Measurements from ENCODE around the gene AQP10. TPM values are rescaled to one million over a fixed set of nuclear protein-coding genes. Genes with fewer than 3 reads are reported as not detected.
"Not testable (repeated sequence)": the region's sequence is repeated elsewhere in the genome, so short reads cannot be mapped to it uniquely, and the experiment has no call there.

AQP10 gene
- total RNA-seq, 5 donors from 2014 or later (not counting 1 experiment from before 2014, with no cell fraction given) = not detected

DNA sequence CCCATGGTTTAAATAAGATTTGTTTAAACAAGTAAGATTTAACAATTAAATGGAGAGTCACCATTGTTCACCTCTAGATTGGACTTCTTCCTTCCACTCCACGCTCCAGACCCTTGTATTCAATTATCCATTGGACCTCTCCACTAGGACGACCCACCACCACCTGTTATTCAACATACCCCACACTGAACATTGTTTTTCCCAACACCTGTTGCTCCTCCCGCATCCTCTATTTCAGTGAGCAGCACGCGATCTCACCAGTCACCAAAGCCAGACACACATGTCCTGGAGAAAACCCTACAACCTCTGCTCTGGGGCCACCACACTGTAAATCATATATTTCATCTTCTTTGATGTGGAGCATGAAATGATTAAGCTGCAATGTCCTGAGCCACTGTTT lies 33.1 kb downstream of the AQP10 start:
- Mint-ChIP-seq H3K27me3 (no peaks in the 10 kb centered on the region), H3K4me1 (peaks cover 30 to 47% (median 36%) of the 10 kb centered on the region in 3 donors), H3K9me3 (no peaks in the 10 kb centered on the region), H3K27ac (peak overlapping the region; percentile 92 to 96), H3K4me3 (peak overlapping the region; percentile 88 to 99 (median 91)), H3K36me3 (peaks cover 7% of the 10 kb centered on the region)
- no peak overlapping the region for H3K27ac ChIP-seq (ENCODE audit: low read length)
- WGBS (ENCODE audit: insufficient coverage) = 87% methylated on average over 5 of the region's 5 CpGs
- ATAC-seq (replicated peaks in 1 of 4) (no peak), DNase-seq (no peak)
- peaks cover 10 to 46% of the 10 kb centered on the region in 2 experiments for H3K4me1 ChIP-seq (ENCODE audit: control insufficient read depth in 1 of 2, extremely low read depth in 1 of 2, insufficient read depth in 2 of 2, low read length in 2 of 2)
- H3K27me3 ChIP-seq (replicated peaks in 1 of 2; ENCODE audit: control insufficient read depth in 2 of 2, extremely low read depth in 1 of 2, insufficient read depth in 2 of 2, low read length in 1 of 2) = peaks cover 0 to 6% of the 10 kb centered on the region in 2 experiments
- ChIA-PET CTCF (interaction anchor here (0.5 to 1.1 kb wide), 5 partner anchors 18 to 1389 kb away, joined by 3 to 9 read pairs (median 5); no protein-coding TSS in a partner anchor), POLR2A (no interaction called here)
- H3K4me3 ChIP-seq (ENCODE audit: control insufficient read depth in 1 of 2, extremely low read depth in 1 of 2, low read length in 1 of 2) = no peak overlapping the region
- no peaks in the 10 kb centered on the region for H3K9me3 ChIP-seq
- H3K36me3 ChIP-seq (ENCODE audit: control insufficient read depth in 2 of 2, extremely low read depth in 1 of 2, insufficient read depth in 1 of 2, low read length in 1 of 2) = peaks cover 5 to 15% of the 10 kb centered on the region in 2 donors

DNA sequence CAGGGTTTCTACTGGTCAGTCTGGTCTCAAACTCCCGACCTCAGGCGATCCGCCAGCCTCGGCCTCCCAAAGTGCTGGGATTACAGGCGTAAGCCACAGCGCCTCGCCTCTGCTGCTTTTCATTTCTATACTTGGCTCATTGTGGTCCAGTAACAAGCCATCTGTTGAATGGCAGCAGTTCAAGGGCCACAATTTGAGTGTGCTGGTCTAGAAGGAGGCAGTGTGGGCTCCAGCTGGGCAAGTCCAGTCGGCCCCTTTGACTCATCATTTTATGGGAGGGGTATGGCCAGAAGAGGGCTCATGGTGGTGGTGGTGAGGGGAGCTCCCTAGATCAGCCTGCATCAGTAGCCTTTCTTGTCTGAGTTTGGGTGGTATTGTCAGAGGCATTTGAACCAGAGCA lies 37.6 kb downstream of the AQP10 start:
- ATAC-seq (replicated peaks in 1 of 4) (no peak), DNase-seq (no peak)
- Histone ChIP-seq H3K27me3 (replicated peaks in 1 of 2; ENCODE audit: control insufficient read depth in 2 of 2, extremely low read depth in 1 of 2, insufficient read depth in 2 of 2, low read length in 1 of 2) (no peaks in the 10 kb centered on the region), H3K36me3 (ENCODE audit: control insufficient read depth in 2 of 2, extremely low read depth in 1 of 2, insufficient read depth in 1 of 2, low read length in 1 of 2) (no peaks in the 10 kb centered on the region), H3K27ac (ENCODE audit: low read length) (no peak overlapping the region), H3K9me3 (no peaks in the 10 kb centered on the region), H3K4me1 (ENCODE audit: control insufficient read depth in 1 of 2, extremely low read depth in 1 of 2, insufficient read depth in 2 of 2, low read length in 2 of 2) (peaks cover 3 to 12% of the 10 kb centered on the region in 2 experiments), H3K4me3 (ENCODE audit: control insufficient read depth in 1 of 2, extremely low read depth in 1 of 2, low read length in 1 of 2) (no peak overlapping the region)
- WGBS (ENCODE audit: insufficient coverage) = 93% methylated on average over 8 of the region's 8 CpGs
- ChIA-PET POLR2A (no interaction called here), CTCF (no interaction called here)
- Mint-ChIP-seq H3K27ac (no peak overlapping the region), H3K9me3 (no peaks in the 10 kb centered on the region), H3K4me1 (peaks cover 9 to 17% (median 12%) of the 10 kb centered on the region in 3 donors), H3K4me3 (no peak overlapping the region), H3K36me3 (no peaks in the 10 kb centered on the region), H3K27me3 (no peaks in the 10 kb centered on the region)

DNA sequence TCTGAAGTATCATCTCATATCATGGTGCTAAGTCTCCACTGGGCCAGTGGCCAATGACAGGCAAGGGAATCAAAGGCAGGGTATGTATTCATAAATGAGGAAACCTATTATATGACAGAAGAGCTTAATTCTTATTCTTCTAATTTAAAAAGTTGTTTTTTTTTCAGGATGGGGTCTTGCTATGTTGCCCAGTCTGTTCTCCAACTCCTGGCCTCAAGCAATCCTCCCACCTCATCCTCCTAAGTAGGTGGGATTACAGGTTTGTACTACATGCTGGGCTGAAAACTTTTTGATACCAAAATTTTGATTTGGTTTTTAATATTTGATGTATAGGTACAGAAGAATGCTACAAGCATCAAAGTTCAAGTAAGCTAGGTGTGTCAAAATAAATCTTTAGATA lies 39.4 kb downstream of the AQP10 start:
- DNase-seq (no peak), ATAC-seq (replicated peaks in 1 of 4) (no peak)
- Histone ChIP-seq H3K27ac (ENCODE audit: low read length) (no peak overlapping the region), H3K27me3 (replicated peaks in 1 of 2; ENCODE audit: control insufficient read depth in 2 of 2, extremely low read depth in 1 of 2, insufficient read depth in 2 of 2, low read length in 1 of 2) (no peaks in the 10 kb centered on the region), H3K36me3 (ENCODE audit: control insufficient read depth in 2 of 2, extremely low read depth in 1 of 2, insufficient read depth in 1 of 2, low read length in 1 of 2) (no peaks in the 10 kb centered on the region), H3K9me3 (no peaks in the 10 kb centered on the region), H3K4me1 (ENCODE audit: control insufficient read depth in 1 of 2, extremely low read depth in 1 of 2, insufficient read depth in 2 of 2, low read length in 2 of 2) (peaks cover 0 to 2% of the 10 kb centered on the region in 2 experiments), H3K4me3 (ENCODE audit: control insufficient read depth in 1 of 2, extremely low read depth in 1 of 2, low read length in 1 of 2) (no peak overlapping the region)
- peaks cover 0 to 6% (median 3%) of the 10 kb centered on the region in 3 donors for H3K4me1 Mint-ChIP-seq
- ChIA-PET CTCF (interaction anchor here in 1 of 2 donors (1.2 kb wide), 1 partner anchor 9 kb away, joined by 3 read pairs; no protein-coding TSS in a partner anchor), POLR2A (no interaction called here)
- no peak overlapping the region for H3K4me3 Mint-ChIP-seq
- no peaks in the 10 kb centered on the region for H3K9me3 Mint-ChIP-seq
- no peaks in the 10 kb centered on the region for H3K36me3 Mint-ChIP-seq
- H3K27ac Mint-ChIP-seq = no peak overlapping the region
- H3K27me3 Mint-ChIP-seq = no peaks in the 10 kb centered on the region

DNA sequence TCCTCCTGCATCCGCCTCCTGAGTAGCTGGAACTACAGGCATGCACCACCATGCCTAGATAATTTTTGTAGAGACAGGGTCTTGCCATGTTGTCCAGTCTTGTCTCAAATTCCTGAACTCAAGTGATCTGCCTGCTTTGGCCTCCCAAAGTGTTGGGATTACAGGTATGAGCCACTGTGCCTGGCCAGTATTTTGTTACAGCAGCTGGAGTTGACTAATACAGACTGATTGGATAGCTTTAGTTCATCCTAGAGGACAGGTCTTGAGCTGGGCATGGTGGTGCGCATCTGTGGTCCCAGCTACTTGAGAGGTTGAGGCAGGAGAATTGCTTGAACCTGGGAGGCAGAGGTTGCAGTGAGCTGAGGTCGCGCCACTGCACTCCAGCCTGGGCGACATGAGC lies 40.0 kb downstream of the AQP10 start:
- WGBS (ENCODE audit: insufficient coverage) = 20% methylated on average over 1 of the region's 5 CpGs
- H3K36me3 ChIP-seq (ENCODE audit: control insufficient read depth in 2 of 2, extremely low read depth in 1 of 2, insufficient read depth in 1 of 2, low read length in 1 of 2); H3K27me3 ChIP-seq (replicated peaks in 1 of 2; ENCODE audit: control insufficient read depth in 2 of 2, extremely low read depth in 1 of 2, insufficient read depth in 2 of 2, low read length in 1 of 2); DNase-seq; H3K27ac ChIP-seq (ENCODE audit: low read length); H3K9me3 Mint-ChIP-seq; POLR2A ChIA-PET; H3K9me3 ChIP-seq; H3K4me3 Mint-ChIP-seq; H3K4me1 Mint-ChIP-seq; H3K27ac Mint-ChIP-seq; H3K4me1 ChIP-seq (ENCODE audit: control insufficient read depth in 1 of 2, extremely low read depth in 1 of 2, insufficient read depth in 2 of 2, low read length in 2 of 2); H3K27me3 Mint-ChIP-seq; ATAC-seq (replicated peaks in 1 of 4); H3K4me3 ChIP-seq (ENCODE audit: control insufficient read depth in 1 of 2, extremely low read depth in 1 of 2, low read length in 1 of 2); H3K36me3 Mint-ChIP-seq: not testable (repeated sequence)
- CTCF ChIA-PET = interaction anchor here in 1 of 2 donors (1.2 kb wide), 2 partner anchors 9 to 42 kb away, joined by 3 read pairs; no protein-coding TSS in a partner anchor

DNA sequence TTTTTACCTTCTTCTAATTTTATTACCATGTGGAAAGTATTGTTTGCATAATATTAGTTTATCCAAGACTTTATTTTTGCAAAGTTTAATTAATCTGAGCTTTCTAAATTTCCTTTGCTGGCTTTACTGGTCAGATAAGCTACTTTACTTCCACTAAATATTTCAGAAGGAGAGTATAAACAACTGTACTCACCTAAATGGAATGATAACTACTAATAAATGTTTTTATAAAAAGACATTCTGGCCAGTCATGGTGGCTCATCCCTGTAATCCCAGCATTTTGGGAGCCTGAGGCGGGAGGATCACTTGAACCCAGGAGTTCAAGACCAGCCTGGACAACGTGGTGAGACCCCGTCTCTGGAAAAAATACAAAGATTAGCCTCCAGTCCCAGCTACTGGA lies 40.5 kb downstream of the AQP10 start:
- Histone ChIP-seq H3K4me1 (ENCODE audit: control insufficient read depth in 1 of 2, extremely low read depth in 1 of 2, insufficient read depth in 2 of 2, low read length in 2 of 2) (peaks cover 0 to 2% of the 10 kb centered on the region in 2 experiments), H3K9me3 (no peaks in the 10 kb centered on the region), H3K4me3 (ENCODE audit: control insufficient read depth in 1 of 2, extremely low read depth in 1 of 2, low read length in 1 of 2) (no peak overlapping the region), H3K36me3 (ENCODE audit: control insufficient read depth in 2 of 2, extremely low read depth in 1 of 2, insufficient read depth in 1 of 2, low read length in 1 of 2) (no peaks in the 10 kb centered on the region), H3K27ac (ENCODE audit: low read length) (no peak overlapping the region), H3K27me3 (replicated peaks in 1 of 2; ENCODE audit: control insufficient read depth in 2 of 2, extremely low read depth in 1 of 2, insufficient read depth in 2 of 2, low read length in 1 of 2) (no peaks in the 10 kb centered on the region)
- H3K27me3 Mint-ChIP-seq = no peaks in the 10 kb centered on the region
- ATAC-seq (replicated peaks in 1 of 4) (no peak), DNase-seq (no peak)
- WGBS (ENCODE audit: insufficient coverage) = no CpG with 5 or more reads among the region's 3 CpGs
- H3K4me1 Mint-ChIP-seq = peaks cover 3 to 5% (median 4%) of the 10 kb centered on the region in 3 donors
- H3K9me3 Mint-ChIP-seq = no peaks in the 10 kb centered on the region
- ChIA-PET CTCF (interaction anchor here in 1 of 2 donors (0.6 to 1.2 kb wide), 4 partner anchors 10 to 644 kb away, joined by 3 read pairs; no protein-coding TSS in a partner anchor), POLR2A (interaction anchor here (0.6 kb wide), 2 partner anchors 24 to 101 kb away, joined by 3 to 6 read pairs; no protein-coding TSS in a partner anchor)
- H3K27ac Mint-ChIP-seq = no peak overlapping the region
- H3K4me3 Mint-ChIP-seq = no peak overlapping the region
- no peaks in the 10 kb centered on the region for H3K36me3 Mint-ChIP-seq

DNA sequence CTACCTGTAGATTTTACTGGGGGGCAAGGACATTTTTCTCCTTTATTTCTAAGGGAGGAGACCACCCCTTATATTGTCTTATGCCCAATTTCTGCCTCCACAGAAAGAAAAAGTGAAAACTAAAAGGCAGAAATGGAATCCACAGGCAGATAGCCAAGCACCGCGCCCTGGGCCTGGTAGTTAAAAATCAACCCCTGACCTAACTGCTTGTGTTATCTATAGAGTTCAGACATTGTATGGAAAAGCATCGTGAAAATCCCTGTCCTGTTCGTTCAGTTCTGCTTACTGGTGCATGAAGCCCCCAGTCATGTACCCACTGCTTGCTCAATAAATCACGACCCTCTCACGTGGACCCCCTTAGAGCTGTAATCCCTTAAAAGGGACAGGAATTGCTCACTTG lies 50.5 kb downstream of the AQP10 start:
- H3K9me3 ChIP-seq = no peaks in the 10 kb centered on the region
- H3K4me1 ChIP-seq (ENCODE audit: control insufficient read depth in 1 of 2, extremely low read depth in 1 of 2, insufficient read depth in 2 of 2, low read length in 2 of 2) = peaks cover 0 to 5% of the 10 kb centered on the region in 2 experiments
- Mint-ChIP-seq H3K4me3 (no peak overlapping the region), H3K36me3 (no peaks in the 10 kb centered on the region), H3K27ac (no peak overlapping the region), H3K9me3 (no peaks in the 10 kb centered on the region), H3K27me3 (no peaks in the 10 kb centered on the region), H3K4me1 (peaks cover 0 to 6% (median 4%) of the 10 kb centered on the region in 3 donors)
- CTCF ChIA-PET = interaction anchor here in 1 of 2 donors (0.6 kb wide), 1 partner anchor 10 kb away, joined by 4 read pairs; no protein-coding TSS in a partner anchor
- ATAC-seq (replicated peaks in 1 of 4) (no peak), DNase-seq (no peak)
- no peak overlapping the region for H3K27ac ChIP-seq (ENCODE audit: low read length)
- H3K4me3 ChIP-seq (ENCODE audit: control insufficient read depth in 1 of 2, extremely low read depth in 1 of 2, low read length in 1 of 2) = no peak overlapping the region
- no peaks in the 10 kb centered on the region for H3K36me3 ChIP-seq (ENCODE audit: control insufficient read depth in 2 of 2, extremely low read depth in 1 of 2, insufficient read depth in 1 of 2, low read length in 1 of 2)
- no peaks in the 10 kb centered on the region for H3K27me3 ChIP-seq (replicated peaks in 1 of 2; ENCODE audit: control insufficient read depth in 2 of 2, extremely low read depth in 1 of 2, insufficient read depth in 2 of 2, low read length in 1 of 2)
- 92% methylated on average over 3 of the region's 6 CpGs for WGBS (ENCODE audit: insufficient coverage)
- POLR2A ChIA-PET = interaction anchor here in 1 of 2 donors (0.6 kb wide), 2 partner anchors 344 to 836 kb away, joined by 4 read pairs; no protein-coding TSS in a partner anchor

All from T-cell (primary cell).